ENCODE measurements around the gene OGFRL1.
A peak's percentile ranks its signal among the peaks of the same experiment; 100 is the strongest.
"Not testable (repeated sequence)": the region's sequence is repeated elsewhere in the genome, so short reads cannot be mapped to it uniquely, and the experiment has no call there.

OGFRL1 gene

DNA sequence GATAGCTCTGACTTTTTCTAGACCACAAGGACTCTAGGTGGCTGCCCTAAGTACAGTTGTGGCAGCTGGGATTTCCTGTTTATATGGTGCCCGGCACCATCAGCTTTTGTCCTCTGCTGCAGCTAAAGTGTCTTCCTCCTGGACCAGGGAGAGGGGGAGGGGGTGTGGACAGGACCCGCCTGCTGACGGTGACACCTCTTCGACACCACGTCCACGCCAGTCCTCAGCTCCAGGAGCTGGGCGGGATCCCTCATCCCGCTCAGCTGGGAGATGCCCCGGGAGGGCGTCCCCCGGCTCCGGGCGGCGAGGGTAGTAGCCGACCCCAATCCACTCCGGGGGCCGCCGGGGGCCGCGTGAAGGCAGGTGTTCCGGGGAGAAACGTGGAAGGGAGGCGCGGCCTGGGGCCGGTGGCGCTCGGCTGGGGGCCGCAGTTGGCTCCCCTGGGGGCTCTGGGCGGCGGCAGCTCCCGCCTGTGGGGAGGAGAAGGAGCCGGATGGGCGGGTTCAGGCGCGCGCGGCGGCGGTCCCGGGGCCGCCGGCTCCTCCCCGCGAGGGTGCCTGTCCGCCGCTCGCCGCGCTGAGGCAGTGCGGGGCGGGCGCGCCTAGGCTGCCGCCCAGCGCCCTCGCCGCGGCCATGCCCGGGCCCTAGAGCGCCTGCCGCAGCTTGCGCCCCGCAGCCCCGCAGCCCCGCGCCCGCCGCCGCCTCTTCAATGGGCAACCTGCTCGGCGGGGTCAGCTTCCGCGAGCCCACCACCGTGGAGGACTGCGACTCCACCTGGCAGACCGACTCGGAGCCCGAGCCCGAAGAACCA is at the start of gene OGFRL1:
Gene OGFRL1 (plus strand): TSS at position 584 of the 811 bp plus-strand sequence. CDS start 126 bp downstream, at position 710.
- DNase-seq (ENCODE audit: low read depth, low spot score) = peak; percentile 34

DNA sequence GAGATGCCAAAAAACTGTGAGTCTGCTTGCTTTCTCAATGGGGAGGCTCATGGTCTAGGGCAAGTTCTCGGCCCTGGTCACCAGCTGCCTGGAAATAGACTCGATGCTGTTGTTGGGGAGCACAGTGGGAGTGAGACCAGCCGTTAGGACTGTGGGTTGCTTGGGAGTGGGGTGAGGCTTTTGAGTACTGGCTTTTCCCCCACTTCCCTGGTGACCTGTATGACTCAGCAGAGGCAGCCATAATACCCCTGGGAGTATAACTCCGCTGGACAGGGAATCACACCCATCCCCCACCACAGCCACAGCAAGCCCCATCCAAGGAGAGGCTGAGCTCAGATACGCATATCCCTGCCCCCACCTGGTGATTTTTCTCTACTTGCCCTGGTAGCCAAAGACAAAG is 48.9 kb upstream of the OGFRL1 start:
- DNase-seq (ENCODE audit: low read depth, low spot score) = no peak

DNA sequence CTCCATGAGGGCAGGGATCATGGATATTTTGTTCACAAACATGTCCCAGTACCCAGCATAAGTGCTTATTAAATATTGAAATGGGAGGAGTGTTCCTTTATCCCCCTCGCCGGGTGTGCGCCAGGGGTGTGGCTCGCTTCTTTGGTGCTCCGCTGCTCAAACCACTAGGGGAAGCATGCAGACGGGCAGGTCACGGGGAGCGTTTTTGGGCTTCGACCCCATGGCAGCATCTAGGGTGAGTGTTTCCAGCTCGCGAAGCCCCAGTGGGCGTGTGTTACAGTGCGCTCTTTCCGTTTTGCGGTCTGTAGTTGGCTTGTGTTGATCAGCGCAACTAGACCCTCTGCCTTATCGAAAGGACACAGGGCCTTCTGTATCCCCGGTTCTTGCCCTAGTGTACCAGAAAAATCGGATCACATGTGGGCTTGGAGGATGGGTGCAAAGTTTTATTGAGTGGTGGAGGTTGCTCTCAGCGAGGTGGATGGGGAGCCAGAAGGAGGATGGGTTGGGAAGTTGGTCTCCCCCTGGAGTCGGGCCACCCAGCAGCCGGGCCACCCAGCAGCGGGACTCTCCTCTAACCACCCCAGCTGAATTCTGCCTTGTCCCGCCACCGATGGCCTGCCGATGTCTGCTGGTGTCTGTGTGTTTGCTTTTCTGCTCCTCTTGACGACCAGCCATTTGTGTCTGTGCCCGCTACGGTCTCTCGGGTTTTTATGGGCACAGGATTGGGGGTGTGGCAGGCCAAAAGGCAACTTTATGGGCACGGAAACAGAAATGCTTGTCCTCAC is 43.2 kb upstream of the OGFRL1 start:
- no peak for DNase-seq (ENCODE audit: low read depth, low spot score)

DNA sequence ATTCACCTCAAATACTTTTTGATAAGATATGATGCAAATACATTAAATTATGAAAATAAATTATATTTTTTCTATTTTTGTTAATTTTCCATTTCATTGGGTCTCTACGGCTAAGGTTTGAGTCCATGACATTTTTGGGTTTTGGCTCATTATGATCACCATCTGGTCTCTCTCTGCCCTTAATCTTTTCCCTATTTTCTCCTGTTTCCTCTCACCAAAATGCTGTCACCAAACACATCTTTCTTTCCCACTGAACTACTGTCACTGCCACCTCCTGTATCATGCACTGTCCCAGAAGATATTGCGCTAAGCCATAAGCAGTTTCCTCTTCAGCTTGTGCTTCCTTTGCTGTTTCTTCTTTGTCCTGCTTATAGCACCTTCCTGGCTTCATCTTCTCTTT is 42.0 kb upstream of the OGFRL1 start:
- DNase-seq (ENCODE audit: low read depth, low spot score) = no peak

DNA sequence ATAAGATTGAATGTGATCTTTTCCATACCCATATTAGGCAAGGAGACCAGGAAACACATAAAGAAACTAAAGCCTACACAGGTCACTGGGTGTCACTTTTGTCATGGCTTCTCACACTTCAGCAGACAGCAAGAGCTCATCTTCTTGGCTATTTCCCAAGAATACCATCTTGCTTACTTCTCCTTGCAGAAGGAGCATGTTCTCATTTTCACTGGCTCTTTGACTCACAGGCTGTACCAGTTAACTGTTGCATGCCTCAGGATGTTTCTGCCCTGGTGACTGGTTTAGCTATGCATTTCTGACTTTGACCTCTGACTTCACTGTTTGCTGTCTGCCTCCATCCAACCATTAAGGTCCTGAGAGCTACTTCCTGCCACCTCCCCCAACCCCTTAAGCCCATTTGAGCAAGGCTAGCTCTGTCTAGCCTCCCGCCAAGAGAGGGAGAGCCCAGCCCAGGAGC is 40.3 kb upstream of the OGFRL1 start:
- DNase-seq (ENCODE audit: low read depth, low spot score) = no peak

DNA sequence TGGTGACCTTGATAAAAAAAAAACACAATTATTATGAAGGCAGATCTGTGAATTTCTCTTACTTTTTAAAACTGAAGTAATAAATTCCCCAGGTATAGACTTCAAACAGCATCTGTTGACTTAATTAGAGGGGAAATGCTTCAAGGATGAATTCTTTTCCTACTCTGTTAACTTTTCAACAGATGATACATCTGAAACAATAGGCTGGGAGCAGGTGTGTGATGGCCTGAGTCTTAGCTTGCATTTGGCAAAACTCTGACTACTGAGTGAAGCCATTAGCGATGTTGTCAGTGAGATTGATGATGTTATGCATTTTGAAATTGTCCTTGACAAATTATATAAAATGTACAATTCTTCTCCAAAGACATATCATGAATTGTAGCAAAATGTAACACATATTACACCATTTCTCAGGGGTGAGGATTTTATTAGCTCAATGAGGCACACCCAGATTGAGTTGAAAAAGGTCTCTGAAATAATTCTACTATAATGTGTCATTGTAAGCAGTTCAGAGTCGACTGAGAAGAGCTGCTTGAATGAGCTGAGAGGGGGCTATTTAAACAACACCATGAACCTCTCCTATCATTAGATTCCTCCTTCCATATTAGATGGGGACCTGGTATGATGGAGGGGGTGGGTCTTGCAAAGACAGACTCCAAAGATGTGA is 39.6 kb upstream of the OGFRL1 start:
- no peak for DNase-seq (ENCODE audit: low read depth, low spot score)

DNA sequence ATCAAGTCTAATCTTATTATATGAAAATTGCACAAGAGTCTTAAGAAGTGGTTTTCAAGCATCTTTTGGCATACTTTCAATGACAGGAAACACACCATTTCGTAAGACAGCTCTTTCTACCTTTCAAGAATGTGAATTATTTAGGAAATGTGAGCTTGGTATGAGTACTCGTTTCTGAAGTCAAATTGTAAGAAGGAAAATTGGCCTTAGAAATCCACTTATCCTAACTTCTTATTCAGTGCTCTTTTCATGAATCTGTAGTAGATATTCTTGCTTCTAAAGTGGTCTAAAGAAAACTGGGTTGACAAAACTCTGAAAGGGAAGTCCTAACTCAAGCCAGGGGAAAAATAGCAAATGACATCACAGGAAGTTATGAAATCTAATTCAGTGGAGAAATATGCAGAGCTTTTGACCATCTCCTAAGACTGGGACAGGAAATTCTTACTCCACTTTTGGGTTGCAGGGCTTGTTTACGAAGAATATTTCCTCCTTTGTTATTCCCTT is 38.5 kb upstream of the OGFRL1 start:
- no peak for DNase-seq (ENCODE audit: low read depth, low spot score)

DNA sequence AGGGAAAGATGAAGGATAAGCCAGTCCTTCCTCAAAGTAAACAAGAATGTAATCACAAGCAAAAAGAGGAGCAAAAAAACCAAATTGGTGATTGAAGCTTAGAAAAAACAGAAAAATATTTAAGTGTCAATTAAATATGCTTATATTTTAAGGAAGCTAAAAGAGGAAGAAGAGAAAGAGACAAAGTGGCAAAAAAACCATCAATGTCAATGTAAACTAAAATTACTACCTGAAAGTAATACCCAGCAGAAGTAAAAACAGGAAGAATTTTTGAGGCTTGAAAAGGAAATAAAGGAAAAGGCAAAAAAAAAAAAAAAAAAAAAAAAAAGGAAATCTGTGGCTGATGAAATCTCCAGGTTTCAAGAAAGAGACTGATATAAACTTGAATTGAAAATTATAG is 36.2 kb upstream of the OGFRL1 start:
- DNase-seq (ENCODE audit: low read depth, low spot score) = no peak

DNA sequence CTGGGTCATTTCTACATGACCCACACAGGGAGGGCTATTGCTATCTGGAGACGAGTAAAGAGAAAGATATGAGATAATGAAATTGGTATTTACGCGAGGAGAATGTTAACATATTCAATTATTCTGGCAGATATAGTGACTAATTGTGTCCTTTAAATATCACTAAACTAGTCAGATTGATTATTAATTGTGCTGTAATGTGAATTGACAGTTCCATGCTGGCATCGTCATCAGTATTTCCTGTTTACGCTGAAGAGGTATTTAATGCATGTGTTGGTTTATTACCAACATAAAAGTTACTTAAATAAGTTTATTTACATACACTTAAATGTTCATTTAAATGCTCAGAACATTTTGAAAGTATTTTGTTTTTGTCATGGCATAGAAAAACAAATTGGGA is 35.7 kb upstream of the OGFRL1 start:
- no peak for DNase-seq (ENCODE audit: low read depth, low spot score)

DNA sequence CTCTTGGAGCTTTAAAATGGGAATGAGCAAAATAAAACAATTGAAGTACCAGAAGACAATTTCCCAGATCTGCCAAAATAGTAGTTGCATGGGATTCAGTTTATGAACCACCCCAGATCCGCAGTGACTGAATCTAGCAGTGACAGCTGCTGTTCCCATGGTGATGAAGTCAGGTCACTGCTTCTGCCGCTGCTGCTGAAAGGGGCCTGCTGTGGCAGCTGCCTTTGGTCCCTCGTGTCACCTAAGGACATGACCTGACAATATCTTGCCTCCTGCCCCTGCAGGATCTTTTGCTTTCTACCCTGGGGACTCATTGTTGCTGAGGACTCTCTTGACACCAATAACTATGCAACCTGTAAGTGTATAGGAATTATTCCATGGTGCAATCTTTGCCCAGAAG is 34.3 kb upstream of the OGFRL1 start:
- DNase-seq (ENCODE audit: low read depth, low spot score) = no peak

DNA sequence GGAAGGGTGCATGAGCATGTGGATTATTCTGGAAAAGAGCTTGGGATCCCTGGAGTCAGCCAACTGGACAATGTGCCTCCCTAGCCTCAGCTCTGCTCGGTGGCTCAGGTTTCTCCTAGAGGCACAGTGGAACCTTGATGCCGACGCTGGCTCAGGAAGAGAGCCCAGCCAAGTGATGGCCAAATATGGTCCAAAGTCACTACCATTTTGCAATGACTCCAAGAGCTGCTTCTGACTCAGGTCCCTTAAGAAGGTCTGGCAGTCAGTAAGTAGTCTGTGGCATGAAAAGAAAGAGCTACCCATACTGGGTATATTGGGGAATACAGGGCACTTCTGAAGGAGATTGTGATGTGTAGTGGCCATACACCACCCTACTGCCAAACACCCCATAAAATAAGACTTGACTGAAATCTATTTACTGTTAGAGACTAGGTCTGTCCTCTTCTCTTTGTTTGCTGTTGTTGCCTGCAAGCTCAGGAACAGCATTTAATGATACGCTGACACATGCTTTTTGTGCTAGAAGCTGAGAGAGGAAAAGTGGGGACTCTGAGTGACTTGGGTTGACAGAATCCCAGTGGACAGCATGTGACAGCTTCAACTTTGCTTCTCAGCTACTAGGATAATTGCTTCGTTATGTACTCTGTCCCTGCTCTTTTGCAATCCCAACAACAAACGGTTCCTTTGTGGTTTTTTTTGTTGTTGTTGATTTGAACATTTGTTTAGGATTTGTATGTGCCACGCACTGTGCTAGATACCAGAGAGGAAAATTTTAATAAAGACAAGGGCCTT is 30.3 kb upstream of the OGFRL1 start:
- DNase-seq (ENCODE audit: low read depth, low spot score) = no peak

DNA sequence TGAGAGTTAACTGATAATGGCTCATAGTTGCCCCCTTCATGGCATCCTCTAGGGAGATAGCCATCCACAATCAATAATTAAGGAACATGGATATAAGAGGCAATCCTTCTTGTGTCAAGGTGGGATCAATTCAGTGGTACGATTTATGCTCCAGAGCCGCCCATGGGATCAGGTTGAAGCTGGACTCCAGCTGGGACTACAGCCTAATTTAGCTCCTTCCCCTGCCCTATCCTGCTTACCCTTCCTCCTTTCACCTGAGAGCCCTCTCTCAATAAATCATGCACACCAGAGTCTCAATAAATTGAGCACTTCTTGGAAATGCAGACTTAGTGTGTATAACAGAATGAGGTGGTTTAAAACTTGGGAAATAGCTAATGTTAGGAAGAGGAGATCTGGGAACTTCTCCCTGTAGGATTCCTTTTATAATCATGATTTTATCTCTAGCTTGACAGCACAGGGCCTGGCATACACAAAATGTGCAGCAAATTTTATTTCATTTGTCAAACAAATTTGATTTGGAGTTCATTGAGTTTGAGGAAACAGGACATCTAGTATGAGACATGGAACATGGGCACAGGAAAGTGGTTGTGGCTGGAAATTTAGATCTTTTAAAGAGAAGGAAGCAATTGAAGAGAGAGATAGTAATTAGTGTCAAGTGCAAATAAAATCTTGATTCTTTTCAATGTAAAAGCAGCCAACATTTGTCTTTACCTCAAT is 28.6 kb upstream of the OGFRL1 start:
- DNase-seq (ENCODE audit: low read depth, low spot score) = no peak

DNA sequence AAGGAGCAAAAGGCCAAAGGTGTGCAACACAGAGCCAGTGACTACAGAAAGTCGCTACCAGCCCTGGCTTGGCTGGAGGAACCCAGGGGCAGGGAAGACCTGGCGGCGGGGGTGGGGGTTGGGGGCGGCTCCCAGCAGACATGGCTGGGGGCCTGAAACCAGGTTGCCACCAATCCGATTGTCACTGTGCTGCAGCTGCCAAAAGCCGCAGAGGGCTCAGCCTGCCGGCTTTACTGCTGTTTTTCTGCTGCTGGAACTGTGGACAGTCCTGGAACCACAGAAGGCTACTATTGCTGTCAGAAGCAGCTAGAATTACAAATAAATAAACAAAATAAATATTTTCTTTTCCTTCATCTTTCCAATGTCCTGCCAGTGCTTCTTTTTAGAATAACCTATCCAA is 25.7 kb upstream of the OGFRL1 start:
- no peak for DNase-seq (ENCODE audit: low read depth, low spot score)

DNA sequence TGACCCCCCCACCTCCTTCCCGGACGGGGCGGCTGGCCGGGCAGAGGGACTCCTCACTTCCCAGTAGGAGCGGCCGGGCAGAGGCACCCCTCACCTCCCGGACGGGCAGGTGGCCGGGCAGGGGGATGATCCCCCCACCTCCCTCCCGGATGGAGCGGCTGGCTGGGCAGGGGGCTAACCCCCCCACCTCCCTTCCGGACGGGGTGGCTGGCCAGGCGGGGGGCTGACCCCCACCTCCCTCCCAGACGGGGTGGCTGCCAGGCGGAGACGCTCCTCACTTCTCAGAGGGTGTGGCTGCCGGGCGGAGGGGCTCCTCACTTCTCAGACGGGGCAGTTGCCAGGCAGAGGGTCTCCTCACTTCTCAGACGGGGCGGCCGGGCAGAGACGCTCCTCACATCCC is 22.2 kb upstream of the OGFRL1 start:
- not testable (repeated sequence) for DNase-seq (ENCODE audit: low read depth, low spot score)

DNA sequence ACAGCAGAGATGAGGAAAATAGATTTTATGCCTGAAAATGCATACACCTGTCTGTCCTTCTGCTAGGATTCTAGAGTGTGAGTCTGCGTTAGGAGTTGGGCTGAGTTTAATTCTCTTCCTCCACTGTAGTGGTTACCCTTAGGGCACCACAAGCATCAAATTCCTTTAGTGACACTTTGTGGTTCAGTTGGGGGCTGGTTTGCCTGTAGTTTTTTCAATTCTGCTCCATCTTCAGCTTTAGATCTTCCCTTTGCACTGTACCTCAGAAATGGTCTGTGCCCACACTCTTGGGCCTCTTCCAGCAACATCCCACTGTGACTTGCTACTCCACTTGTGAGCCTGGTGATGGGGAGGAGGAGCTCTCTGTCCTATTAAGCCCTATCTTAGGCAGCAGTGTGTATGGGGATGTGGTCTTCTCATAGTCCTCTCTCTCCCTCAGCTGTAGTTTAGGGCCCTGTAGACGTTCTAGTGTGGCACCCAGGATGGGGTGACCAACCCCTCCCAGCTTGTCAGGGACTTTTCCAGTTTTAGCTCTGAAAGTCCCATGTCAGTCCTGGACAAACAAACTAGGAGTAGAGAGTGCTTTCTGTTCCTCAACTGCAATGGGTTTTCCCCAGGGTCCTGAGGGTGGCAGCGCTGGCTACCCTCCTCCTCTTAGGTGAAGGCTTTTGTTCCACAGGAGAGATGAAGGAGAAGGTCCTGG is 19.7 kb upstream of the OGFRL1 start:
- no peak for DNase-seq (ENCODE audit: low read depth, low spot score)

DNA sequence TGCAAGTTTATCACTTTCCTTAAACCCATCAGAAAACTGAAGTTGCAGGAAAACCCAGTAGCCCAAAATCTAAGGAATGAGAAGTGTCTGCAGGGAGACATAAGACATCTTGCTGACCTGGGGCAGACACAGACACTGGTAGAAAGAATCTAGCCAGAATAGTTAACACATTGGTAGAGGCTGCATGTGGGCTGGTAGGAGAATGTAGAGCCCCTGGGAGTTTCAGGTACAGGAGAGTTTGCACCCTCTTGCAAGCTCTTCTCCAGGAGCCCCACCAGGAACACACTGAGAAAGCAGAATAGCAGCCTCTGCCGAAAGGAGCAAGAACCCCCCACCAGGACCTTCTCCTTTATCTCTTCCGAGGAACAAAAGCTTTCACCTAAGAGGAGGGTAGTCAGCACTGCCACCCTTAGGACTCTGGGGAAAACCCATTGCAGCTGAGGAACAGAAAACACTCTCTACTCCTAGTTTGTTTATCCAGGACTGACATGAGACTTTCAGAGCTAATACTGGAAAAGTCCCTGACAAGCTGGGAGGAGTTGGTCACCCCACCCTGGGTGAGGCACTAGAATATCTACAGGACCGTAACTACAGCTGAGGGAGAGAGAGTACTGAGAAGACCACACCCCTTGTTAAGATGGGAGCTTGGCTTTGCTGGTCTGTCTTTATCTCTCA is 10.5 kb upstream of the OGFRL1 start:
- DNase-seq (ENCODE audit: low read depth, low spot score) = no peak

DNA sequence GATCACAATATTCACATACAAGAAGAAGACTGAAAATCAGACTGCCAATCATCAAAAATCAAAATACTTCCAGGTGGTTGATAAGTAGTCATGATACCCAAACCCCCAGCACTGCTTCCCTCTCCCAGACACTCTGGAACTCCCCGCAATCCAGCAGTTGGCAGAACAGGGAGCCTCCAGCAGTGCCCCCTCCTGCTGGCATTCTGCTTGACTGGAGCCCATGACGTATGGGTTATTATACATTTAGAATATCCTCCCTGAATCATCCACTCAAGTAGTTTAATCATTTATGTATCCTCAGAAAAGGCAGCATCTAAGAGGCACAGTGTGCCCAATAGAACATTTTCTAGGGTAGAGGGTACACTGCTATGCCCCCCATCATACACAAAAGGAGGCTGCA is 9.3 kb upstream of the OGFRL1 start:
- no peak for DNase-seq (ENCODE audit: low read depth, low spot score)

DNA sequence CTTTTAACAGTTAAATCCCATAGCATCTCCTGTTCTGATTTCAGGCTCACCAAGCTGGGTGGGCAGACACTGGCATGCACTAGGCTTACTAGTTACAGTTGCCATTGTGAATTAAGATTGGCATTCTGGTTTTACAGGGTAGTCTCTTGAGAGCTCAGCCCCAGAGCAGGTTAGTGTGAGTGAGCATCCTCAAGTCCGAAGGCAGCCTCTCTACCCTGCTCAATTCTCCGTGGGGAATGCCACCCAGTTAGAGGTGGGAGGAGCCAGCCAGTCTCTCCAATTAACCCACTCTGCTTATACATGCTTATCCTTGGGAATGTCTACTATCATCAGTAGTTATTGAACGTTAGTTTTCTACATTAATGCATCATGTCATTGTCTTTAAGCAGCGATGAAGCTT is 8.9 kb upstream of the OGFRL1 start:
- DNase-seq (ENCODE audit: low read depth, low spot score) = no peak

DNA sequence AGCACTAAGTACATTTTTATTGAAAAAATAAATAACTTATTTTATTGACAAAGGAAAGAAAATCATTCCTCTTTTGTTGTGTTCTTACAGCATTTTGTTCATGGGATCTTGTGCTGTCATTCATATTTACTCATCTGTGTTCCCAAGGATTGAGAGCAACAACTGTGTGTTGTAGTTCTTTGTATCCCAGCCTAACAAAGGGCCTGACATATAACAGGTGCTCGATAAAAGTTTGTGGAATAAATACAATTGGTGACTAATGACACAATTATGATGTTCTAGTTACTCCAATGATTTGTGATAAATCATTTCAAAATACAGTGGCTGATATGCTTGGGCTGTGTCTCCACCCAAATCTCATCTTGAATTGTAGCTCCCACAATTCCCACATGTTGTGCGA is 7.9 kb upstream of the OGFRL1 start:
- DNase-seq (ENCODE audit: low read depth, low spot score) = no peak

DNA sequence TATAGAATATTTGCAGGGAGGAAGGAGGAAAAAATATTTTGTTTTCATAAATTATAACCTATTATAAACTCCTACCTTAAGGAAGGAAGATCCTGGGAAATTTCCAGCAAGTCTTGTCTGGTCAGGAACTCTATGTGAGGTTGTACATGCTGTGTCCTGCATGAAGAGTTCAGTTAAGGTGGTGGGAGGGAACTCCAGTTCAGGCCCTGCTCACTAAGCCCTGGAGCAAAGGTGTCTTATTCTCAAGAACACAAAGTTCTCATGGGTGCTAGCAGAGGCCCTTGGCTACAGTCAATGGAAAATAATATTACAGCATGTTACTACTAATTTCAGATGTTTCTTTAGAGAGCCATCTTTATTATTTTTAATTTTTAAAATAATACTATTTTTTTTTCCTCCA is 3.8 kb upstream of the OGFRL1 start:
- DNase-seq (ENCODE audit: low read depth, low spot score) = no peak

Data from activated naive CD8-positive, alpha-beta T cell treated with anti-CD3 and anti-CD28 coated beads, Interleukin-2, amount 50 U/mL, for 16 hours (primary cell).